ENCODE measurements around the gene TMUB2. TPM values are rescaled to one million over a fixed set of nuclear protein-coding genes. Genes with fewer than 3 reads are reported as not detected.
A peak's percentile ranks its signal among the peaks of the same experiment; 100 is the strongest.

Gene TMUB2
- total and polyA plus RNA-seq, 2 of the 13 experiments (the other 11 are each of a cell fraction or from before 2014, with no cell fraction given) = 26.9 to 50.8 TPM

DNA sequence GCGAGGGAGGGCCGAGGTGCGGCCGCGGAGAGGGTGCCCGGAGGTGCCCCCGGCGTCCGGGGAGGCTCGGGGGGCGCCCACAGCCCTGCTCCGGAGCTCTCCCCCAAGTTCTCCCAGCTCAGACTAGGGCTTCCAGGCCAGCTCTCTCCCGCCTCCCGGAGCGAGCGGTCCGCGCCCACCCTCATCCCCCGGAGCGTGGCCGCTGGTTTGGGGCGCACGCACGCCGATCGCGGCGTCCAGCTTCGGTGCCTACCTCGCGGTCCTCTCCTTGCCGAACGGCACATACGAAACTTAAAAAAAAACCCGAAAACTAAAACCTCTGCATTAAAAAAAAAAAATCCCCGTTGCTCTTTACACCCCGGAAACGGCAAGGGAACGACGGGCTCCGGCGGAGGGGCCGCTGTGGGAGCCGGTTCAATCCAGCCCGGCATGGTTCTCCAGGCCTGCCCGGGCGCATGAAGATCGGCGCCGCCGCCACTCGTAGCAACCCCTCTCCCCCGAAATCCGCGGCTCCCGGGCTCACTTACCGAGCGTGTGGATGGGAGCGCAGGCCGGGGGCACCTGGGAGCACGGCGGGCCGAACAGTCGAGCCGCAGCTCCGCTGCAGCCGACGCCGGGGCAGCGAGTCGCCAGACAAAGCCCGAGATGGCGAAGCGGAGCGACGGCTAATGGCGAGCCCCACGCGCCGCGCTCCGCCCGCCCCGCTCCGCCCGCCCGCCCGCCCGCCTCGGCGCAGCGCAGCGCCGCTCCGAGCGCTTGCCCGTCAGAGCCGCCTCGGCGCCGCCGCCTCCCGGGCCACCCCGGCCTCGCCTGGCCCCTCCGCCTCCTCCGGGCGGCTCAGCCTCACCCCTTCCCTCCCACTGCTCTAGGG, 33.7 kb downstream of the TMUB2 start:
- peaks cover 12 to 16% of the 10 kb centered on the region in 2 experiments for H3K36me3 ChIP-seq (replicated peaks in 1 of 2; ENCODE audit: control insufficient read depth in 1 of 2, insufficient read depth in 2 of 2, low read length in 2 of 2)
- BruUV-seq (replicated peaks) = TSS peak; percentile 49
- in situ Hi-C loops (cut with HindIII; ENCODE audit: extremely low pct_ligation_motif_present, low pct_unique_long_range_greater_than_20kb) = loop anchor here (5.0 kb wide), 1 partner anchor 107 kb away; no protein-coding TSS in a partner anchor
- intact Hi-C loops (cut with micrococcal nuclease; ENCODE audit: unreplicated experiment) = no loop called here
- H3K4me3 ChIP-seq (replicated peaks in 1 of 3; ENCODE audit: insufficient read depth in 1 of 3, low read depth in 2 of 3, low read length in 3 of 3) = peak overlapping the region; percentile 88 to 99 (median 98)
- H3K79me2 ChIP-seq (ENCODE audit: insufficient read depth, low read length) = peaks cover 28% of the 10 kb centered on the region
- peaks cover 34% of the 10 kb centered on the region for H3K4me1 ChIP-seq (ENCODE audit: insufficient read depth, low read length)
- ATAC-seq (peak; percentile 12), FAIRE-seq (no peak), DNase-seq (ENCODE audit: low spot score) (no peak)
- H3K4me2 ChIP-seq (ENCODE audit: low read depth, low read length) = peak overlapping the region; percentile 95
- H4K20me1 ChIP-seq (ENCODE audit: insufficient read depth, low read length) = no peaks in the 10 kb centered on the region; the same call in 1 of the 2 replicates
- H3K27me3 ChIP-seq (ENCODE audit: control insufficient read depth in 1 of 2, insufficient read depth in 2 of 2, low read length in 2 of 2) = no peaks in the 10 kb centered on the region; a peak in 1 of 5 replicates
- H3K9me3 ChIP-seq (ENCODE audit: low read length) = no peaks in the 10 kb centered on the region
- no peak overlapping the region for H2AFZ ChIP-seq (ENCODE audit: low read length)
- CTCF ChIA-PET (ENCODE audit: low intra/inter-chr PET ratio, low total read pairs) = no interaction called here
- POLR2A ChIA-PET = interaction anchor here (0.7 to 3.9 kb wide), 19 partner anchors 14 to 283 kb away, joined by 3 to 25 read pairs (median 4); partner anchors contain the start of genes ATXN7L3, FAM171A2, G6PC3 and GPATCH8
- H3K9ac ChIP-seq (ENCODE audit: insufficient read depth, low read depth, low read length) = peak overlapping the region; percentile 90
- under 1% methylated on average over 61 of the region's 108 CpGs for WGBS (ENCODE audit: low lambda C conversion rate)
- peak overlapping the region; percentile 89 for H3K27ac ChIP-seq (ENCODE audit: extremely low read length, insufficient read depth, low read length)
- TF ChIP-seq, protein P1, sequence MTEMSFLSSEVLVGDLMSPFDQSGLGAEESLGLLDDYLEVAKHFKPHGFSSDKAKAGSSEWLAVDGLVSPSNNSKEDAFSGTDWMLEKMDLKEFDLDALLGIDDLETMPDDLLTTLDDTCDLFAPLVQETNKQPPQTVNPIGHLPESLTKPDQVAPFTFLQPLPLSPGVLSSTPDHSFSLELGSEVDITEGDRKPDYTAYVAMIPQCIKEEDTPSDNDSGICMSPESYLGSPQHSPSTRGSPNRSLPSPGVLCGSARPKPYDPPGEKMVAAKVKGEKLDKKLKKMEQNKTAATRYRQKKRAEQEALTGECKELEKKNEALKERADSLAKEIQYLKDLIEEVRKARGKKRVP (CRISPR knock-in tag; IDR thresholded peaks at IDR 0.05) = no peak
- TF ChIP-seq, protein P2, sequence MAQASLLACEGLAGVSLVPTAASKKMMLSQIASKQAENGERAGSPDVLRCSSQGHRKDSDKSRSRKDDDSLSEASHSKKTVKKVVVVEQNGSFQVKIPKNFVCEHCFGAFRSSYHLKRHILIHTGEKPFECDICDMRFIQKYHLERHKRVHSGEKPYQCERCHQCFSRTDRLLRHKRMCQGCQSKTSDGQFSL (CRISPR knock-in tag; IDR thresholded peaks at IDR 0.05) = no peak
- TF ChIP-seq JUNB (CRISPR knock-in tag; IDR thresholded peaks at IDR 0.05; ENCODE audit: borderline replicate concordance) = no peak
- TF ChIP-seq CREM (IDR thresholded peaks at IDR 0.05) = no peak
- peak; percentile 31; the same call in 1 of the 2 replicates for TF ChIP-seq CREM (CRISPR knock-in tag; IDR thresholded peaks at IDR 0.05)
- TF ChIP-seq, protein P3, sequence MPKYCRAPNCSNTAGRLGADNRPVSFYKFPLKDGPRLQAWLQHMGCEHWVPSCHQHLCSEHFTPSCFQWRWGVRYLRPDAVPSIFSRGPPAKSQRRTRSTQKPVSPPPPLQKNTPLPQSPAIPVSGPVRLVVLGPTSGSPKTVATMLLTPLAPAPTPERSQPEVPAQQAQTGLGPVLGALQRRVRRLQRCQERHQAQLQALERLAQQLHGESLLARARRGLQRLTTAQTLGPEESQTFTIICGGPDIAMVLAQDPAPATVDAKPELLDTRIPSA (CRISPR knock-in tag; IDR thresholded peaks at IDR 0.05; ENCODE audit: borderline replicate concordance) = no peak
- TF ChIP-seq ELF4 (CRISPR knock-in tag; IDR thresholded peaks at IDR 0.05; ENCODE audit: borderline replicate concordance) = no peak
- TF ChIP-seq, protein P4, sequence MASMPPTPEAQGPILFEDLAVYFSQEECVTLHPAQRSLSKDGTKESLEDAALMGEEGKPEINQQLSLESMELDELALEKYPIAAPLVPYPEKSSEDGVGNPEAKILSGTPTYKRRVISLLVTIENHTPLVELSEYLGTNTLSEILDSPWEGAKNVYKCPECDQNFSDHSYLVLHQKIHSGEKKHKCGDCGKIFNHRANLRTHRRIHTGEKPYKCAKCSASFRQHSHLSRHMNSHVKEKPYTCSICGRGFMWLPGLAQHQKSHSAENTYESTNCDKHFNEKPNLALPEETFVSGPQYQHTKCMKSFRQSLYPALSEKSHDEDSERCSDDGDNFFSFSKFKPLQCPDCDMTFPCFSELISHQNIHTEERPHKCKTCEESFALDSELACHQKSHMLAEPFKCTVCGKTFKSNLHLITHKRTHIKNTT (CRISPR knock-in tag; IDR thresholded peaks at IDR 0.05) = no peak; the same call in 1 of the 2 replicates
- TF ChIP-seq, protein P5, sequence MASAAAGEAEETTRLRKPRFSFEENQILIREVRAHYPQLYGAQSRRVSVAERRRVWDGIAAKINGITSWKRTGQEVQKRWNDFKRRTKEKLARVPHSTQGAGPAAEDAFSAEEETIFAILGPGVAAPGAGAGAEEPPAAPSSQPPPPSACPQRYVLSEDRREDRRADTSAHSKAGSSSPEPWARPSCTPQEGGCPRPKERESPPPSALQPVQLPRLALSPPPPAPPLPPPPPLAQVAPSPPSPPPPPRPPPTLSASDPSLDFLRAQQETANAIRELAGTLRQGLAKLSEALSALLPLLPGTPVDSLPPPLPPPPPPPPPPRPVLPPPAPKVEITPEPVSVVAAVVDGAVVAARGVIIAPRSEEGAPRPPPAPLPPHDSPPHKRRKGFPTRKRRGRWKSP (CRISPR knock-in tag; IDR thresholded peaks at IDR 0.05) = peak; percentile 59
- TF ChIP-seq MED13 (CRISPR knock-in tag; IDR thresholded peaks at IDR 0.05) = 0 out of 2 replicates have a peak, but pooled peaks have one; percentile 52
- no peak for TF ChIP-seq FOXP1 (IDR thresholded peaks at IDR 0.05)
- no peak for TF ChIP-seq FOXP1 (CRISPR knock-in tag; IDR thresholded peaks at IDR 0.05)
- peak; percentile 49; the same call in 1 of the 2 replicates for TF ChIP-seq MYC (CRISPR knock-in tag; IDR thresholded peaks at IDR 0.05; ENCODE audit: borderline replicate concordance)
- TF ChIP-seq ZNF766 (CRISPR knock-in tag; IDR thresholded peaks at IDR 0.05; ENCODE audit: borderline replicate concordance) = 0 out of 2 replicates have a peak, but pooled peaks have one; percentile 59
- 0 out of 2 replicates have a peak, but pooled peaks have one; percentile 8 for TF ChIP-seq HOXA9 (CRISPR knock-in tag; IDR thresholded peaks at IDR 0.05; ENCODE audit: borderline replicate concordance)
- TF ChIP-seq MXD4 (CRISPR knock-in tag; IDR thresholded peaks at IDR 0.05) = 0 out of 2 replicates have a peak, but pooled peaks have one; percentile 36
- TF ChIP-seq, protein P6, sequence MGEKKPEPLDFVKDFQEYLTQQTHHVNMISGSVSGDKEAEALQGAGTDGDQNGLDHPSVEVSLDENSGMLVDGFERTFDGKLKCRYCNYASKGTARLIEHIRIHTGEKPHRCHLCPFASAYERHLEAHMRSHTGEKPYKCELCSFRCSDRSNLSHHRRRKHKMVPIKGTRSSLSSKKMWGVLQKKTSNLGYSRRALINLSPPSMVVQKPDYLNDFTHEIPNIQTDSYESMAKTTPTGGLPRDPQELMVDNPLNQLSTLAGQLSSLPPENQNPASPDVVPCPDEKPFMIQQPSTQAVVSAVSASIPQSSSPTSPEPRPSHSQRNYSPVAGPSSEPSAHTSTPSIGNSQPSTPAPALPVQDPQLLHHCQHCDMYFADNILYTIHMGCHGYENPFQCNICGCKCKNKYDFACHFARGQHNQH (CRISPR knock-in tag; IDR thresholded peaks at IDR 0.05) = peak; percentile 6; the same call in 1 of the 2 replicates
- no peak for TF ChIP-seq ZNF720 (CRISPR knock-in tag; IDR thresholded peaks at IDR 0.05)

Measured in HepG2 (cell line).